ENCODE data around the gene CHRNA9. TPM values are rescaled to one million over a fixed set of nuclear protein-coding genes. Genes with fewer than 3 reads are reported as not detected.

CHRNA9 gene
- polyA plus RNA-seq, 2 of the 4 experiments (the other 2 are of a cell fraction): 1.3 to 1.6 TPM

DNA sequence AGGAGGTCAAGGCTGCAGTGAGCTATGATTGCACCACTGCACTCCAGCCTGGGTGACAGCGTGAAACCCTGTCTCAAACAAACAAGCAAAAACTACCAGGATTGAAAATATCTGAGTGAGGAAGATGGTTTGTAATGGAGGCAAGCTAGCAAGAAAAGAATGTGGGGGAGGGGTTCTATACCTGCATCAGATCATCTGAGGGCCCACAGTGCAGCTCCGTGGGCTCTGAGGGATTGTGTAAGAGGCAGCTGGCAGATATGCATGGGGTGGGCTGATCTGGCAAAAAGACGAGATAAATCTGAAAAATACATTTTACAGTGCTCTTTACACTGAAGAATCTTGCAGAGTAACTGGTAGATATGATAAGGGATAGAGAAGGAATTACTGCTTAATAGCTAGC, 28.9 kb upstream of the CHRNA9 start:
- POLR2A ChIA-PET: no interaction called here

DNA sequence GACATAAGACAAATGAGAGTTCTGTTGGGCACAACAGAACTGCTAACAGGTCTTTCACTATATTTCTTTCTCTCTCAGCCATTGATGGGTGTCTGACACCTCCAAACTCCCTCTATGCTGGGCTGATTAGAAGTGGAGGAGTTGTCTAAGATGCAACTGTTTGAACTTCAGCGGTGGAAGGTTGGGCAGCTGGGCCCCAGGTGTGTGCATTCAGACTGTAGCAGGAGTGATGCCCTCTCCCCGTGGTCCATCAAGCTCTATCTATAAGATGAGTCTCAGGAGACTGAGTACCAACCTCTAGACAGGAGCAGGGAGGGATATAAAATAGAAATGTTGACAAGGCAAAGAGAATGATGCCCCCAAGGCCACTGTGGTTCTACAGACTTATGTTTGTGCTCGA, 28.2 kb upstream of the CHRNA9 start:
- Histone ChIP-seq H3K27ac (peak overlapping the region in 1 of 2 experiments; percentile 12; a peak in 1 of 6 replicates), H3K4me3 (no peak overlapping the region), H3K4me2 (no peak overlapping the region), H3K4me1 (peaks cover 15% of the 10 kb centered on the region; the same call in 2 of the 3 replicates), H3K9me3 (0 out of 3 replicates have a peak, but pooled peaks cover 7% of the 10 kb centered on the region)
- POLR2A ChIA-PET: no interaction called here
- no peak for TF ChIP-seq NPAS2 (CRISPR knock-in tag; IDR thresholded peaks at IDR 0.05; ENCODE audit: borderline replicate concordance)
- TF ChIP-seq HDAC2 (IDR thresholded peaks at IDR 0.05): no peak
- no peak for TF ChIP-seq NFE2L2 (conservative IDR thresholded peaks at IDR 0.05; ENCODE audit: low read length)
- TF ChIP-seq, protein P1, sequence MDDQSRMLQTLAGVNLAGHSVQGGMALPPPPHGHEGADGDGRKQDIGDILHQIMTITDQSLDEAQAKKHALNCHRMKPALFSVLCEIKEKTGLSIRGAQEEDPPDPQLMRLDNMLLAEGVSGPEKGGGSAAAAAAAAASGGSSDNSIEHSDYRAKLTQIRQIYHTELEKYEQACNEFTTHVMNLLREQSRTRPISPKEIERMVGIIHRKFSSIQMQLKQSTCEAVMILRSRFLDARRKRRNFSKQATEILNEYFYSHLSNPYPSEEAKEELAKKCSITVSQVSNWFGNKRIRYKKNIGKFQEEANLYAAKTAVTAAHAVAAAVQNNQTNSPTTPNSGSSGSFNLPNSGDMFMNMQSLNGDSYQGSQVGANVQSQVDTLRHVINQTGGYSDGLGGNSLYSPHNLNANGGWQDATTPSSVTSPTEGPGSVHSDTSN (IDR thresholded peaks at IDR 0.05): no peak
- TF ChIP-seq, protein P2, sequence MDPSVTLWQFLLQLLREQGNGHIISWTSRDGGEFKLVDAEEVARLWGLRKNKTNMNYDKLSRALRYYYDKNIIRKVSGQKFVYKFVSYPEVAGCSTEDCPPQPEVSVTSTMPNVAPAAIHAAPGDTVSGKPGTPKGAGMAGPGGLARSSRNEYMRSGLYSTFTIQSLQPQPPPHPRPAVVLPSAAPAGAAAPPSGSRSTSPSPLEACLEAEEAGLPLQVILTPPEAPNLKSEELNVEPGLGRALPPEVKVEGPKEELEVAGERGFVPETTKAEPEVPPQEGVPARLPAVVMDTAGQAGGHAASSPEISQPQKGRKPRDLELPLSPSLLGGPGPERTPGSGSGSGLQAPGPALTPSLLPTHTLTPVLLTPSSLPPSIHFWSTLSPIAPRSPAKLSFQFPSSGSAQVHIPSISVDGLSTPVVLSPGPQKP (IDR thresholded peaks at IDR 0.05; ENCODE audit: low read depth, low read length): no peak
- TF ChIP-seq NR3C1 (IDR thresholded peaks at IDR 0.05): no peak
- TF ChIP-seq, protein P3, sequence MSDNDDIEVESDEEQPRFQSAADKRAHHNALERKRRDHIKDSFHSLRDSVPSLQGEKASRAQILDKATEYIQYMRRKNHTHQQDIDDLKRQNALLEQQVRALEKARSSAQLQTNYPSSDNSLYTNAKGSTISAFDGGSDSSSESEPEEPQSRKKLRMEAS (IDR thresholded peaks at IDR 0.05): no peak
- TF ChIP-seq, protein P4, sequence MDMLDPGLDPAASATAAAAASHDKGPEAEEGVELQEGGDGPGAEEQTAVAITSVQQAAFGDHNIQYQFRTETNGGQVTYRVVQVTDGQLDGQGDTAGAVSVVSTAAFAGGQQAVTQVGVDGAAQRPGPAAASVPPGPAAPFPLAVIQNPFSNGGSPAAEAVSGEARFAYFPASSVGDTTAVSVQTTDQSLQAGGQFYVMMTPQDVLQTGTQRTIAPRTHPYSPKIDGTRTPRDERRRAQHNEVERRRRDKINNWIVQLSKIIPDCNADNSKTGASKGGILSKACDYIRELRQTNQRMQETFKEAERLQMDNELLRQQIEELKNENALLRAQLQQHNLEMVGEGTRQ (IDR thresholded peaks at IDR 0.05): no peak
- TF ChIP-seq FOXS1 (CRISPR knock-in tag; IDR thresholded peaks at IDR 0.05): no peak
- TF ChIP-seq KDM1A (IDR thresholded peaks at IDR 0.05; ENCODE audit: low read depth): no peak
- no peak for TF ChIP-seq CBX2 (IDR thresholded peaks at IDR 0.05; ENCODE audit: borderline replicate concordance, low read depth)
- TF ChIP-seq HOXB13 (CRISPR knock-in tag; IDR thresholded peaks at IDR 0.05; ENCODE audit: low read depth): no peak
- no peak for TF ChIP-seq ESRRA (IDR thresholded peaks at IDR 0.05; ENCODE audit: borderline replicate concordance, low read length)
- no peak for TF ChIP-seq ZC3H11A (IDR thresholded peaks at IDR 0.05)
- TF ChIP-seq, protein P5, sequence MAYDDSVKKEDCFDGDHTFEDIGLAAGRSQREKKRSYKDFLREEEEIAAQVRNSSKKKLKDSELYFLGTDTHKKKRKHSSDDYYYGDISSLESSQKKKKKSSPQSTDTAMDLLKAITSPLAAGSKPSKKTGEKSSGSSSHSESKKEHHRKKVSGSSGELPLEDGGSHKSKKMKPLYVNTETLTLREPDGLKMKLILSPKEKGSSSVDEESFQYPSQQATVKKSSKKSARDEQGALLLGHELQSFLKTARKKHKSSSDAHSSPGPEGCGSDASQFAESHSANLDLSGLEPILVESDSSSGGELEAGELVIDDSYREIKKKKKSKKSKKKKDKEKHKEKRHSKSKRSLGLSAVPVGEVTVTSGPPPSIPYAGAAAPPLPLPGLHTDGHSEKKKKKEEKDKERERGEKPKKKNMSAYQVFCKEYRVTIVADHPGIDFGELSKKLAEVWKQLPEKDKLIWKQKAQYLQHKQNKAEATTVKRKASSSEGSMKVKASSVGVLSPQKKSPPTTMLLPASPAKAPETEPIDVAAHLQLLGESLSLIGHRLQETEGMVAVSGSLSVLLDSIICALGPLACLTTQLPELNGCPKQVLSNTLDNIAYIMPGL (CRISPR knock-in tag; IDR thresholded peaks at IDR 0.05; ENCODE audit: borderline replicate concordance): no peak
- TF ChIP-seq RAD21 (conservative IDR thresholded peaks at IDR 0.05 in 1 of 2, IDR thresholded peaks at IDR 0.05 in 1 of 2): no peak
- TF ChIP-seq ZFP36 (IDR thresholded peaks at IDR 0.05; ENCODE audit: borderline replicate concordance, partially characterized antibody): no peak
- TF ChIP-seq, protein P6, sequence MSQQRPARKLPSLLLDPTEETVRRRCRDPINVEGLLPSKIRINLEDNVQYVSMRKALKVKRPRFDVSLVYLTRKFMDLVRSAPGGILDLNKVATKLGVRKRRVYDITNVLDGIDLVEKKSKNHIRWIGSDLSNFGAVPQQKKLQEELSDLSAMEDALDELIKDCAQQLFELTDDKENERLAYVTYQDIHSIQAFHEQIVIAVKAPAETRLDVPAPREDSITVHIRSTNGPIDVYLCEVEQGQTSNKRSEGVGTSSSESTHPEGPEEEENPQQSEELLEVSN (IDR thresholded peaks at IDR 0.05; ENCODE audit: borderline replicate concordance, low read depth): no peak
- no peak for TF ChIP-seq SMC3 (IDR thresholded peaks at IDR 0.05)
- no peak for TF ChIP-seq HOXB5 (CRISPR knock-in tag; IDR thresholded peaks at IDR 0.05)
- ATAC-seq (no peak), DNase-seq (ENCODE audit: low read depth in 1 of 2, low spot score in 1 of 2) (no peak), FAIRE-seq (no peak)
- CTCF ChIA-PET: interaction anchor here (1.0 to 3.8 kb wide), 9 partner anchors 10 to 838 kb away, joined by 3 to 12 read pairs (median 4); no protein-coding TSS in a partner anchor
- 67% methylated on average over 3 of the region's 3 CpGs for WGBS (ENCODE audit: missing lambda C conversion rate)

More for the DNA sequence above, 28.9 kb upstream of the CHRNA9 start:
- Histone ChIP-seq H3K4me1 (peaks cover 10% of the 10 kb centered on the region; the same call in 2 of the 3 replicates), H3K27ac (no peak overlapping the region; a peak in 1 of 6 replicates), H3K4me3 (no peak overlapping the region), H3K9me3 (0 out of 3 replicates have a peak, but pooled peaks cover 7% of the 10 kb centered on the region), H3K4me2 (no peak overlapping the region)
- TF ChIP-seq ESRRA (IDR thresholded peaks at IDR 0.05; ENCODE audit: borderline replicate concordance, low read length) (no peak), CEBPB (IDR thresholded peaks at IDR 0.05) (no peak), FOXS1 (CRISPR knock-in tag; IDR thresholded peaks at IDR 0.05) (no peak), RCOR1 (IDR thresholded peaks at IDR 0.05; ENCODE audit: low read depth, low read length) (no peak)
- ATAC-seq (no peak), DNase-seq (ENCODE audit: low read depth in 1 of 2, low spot score in 1 of 2) (no peak), FAIRE-seq (no peak)
- 73% methylated on average over 3 of the region's 3 CpGs for WGBS (ENCODE audit: missing lambda C conversion rate)
- CTCF ChIA-PET: interaction anchor here (1.1 to 3.8 kb wide), 4 partner anchors 11 to 837 kb away, joined by 3 to 12 read pairs (median 5); no protein-coding TSS in a partner anchor
